HepG2 (cell line): Measurements from ENCODE around the gene DSTN. TPM values are rescaled to one million over a fixed set of nuclear protein-coding genes. Genes with fewer than 3 reads are reported as not detected.

Source experiments
- ATF3 ChIP-seq: sonication (generic); formaldehyde crosslinking; IDR thresholded peaks from 2 replicates; pipeline ENCODE4 v1.4.0; 2020; ENCODE audit warnings: missing genetic modification reagents
- CAMTA2 ChIP-seq: sonication (generic); formaldehyde crosslinking; IDR thresholded peaks from 2 replicates; pipeline ENCODE4 v1.4.0; 2020; ENCODE audit warnings: mild to moderate bottlenecking, missing genetic modification reagents, borderline replicate concordance
- DRAP1 ChIP-seq: IDR thresholded peaks from 2 replicates; pipeline ENCODE4 v1.6.1; 2016; ENCODE audit warnings: missing genetic modification reagents, missing compliant biosample characterization
- MXD3 ChIP-seq: IDR thresholded peaks from 2 replicates; pipeline ENCODE4 v1.6.1; 2016; ENCODE audit warnings: mild to moderate bottlenecking, missing biosample characterization, missing genetic modification reagents
- MYC ChIP-seq: sonication (generic); formaldehyde crosslinking; IDR thresholded peaks from 2 replicates; pipeline ENCODE4 v1.9.0; 2021; ENCODE audit warnings: missing genetic modification reagents, borderline replicate concordance
- POLR2A ChIP-seq, 2 experiments: IDR thresholded peaks; 2 replicates each; pipeline ENCODE4 v1.6.1; 2011; ENCODE audit warnings: low read depth in 2 of 2, low read length in 2 of 2, mild to moderate bottlenecking in 1 of 2, moderate library complexity in 1 of 2; ENCODE audit not compliant: insufficient read depth in 1 of 2
- SIN3B ChIP-seq: fragments of 150-350 bp; IDR thresholded peaks from 2 replicates; pipeline ENCODE4 v1.6.1; 2014; ENCODE audit warnings: low read length
- TBP ChIP-seq: sonication (generic); formaldehyde crosslinking; IDR thresholded peaks from 2 replicates; pipeline ENCODE4 v1.5.0; 2020; ENCODE audit warnings: missing genetic modification reagents
- XRCC5 ChIP-seq: fragments of 200-400 bp; formaldehyde crosslinking; optimal IDR thresholded peaks from 2 replicates; pipeline ENCODE3; 2017; ENCODE audit warnings: mild to moderate bottlenecking, low read length
- YEATS4 ChIP-seq: sonication (generic); formaldehyde crosslinking; IDR thresholded peaks from 2 replicates; pipeline ENCODE4 v1.4.0; 2020; ENCODE audit warnings: missing genetic modification reagents, borderline replicate concordance
- ZBTB44 ChIP-seq: sonication (generic); formaldehyde crosslinking; IDR thresholded peaks from 2 replicates; pipeline ENCODE4 v1.4.0; 2020; ENCODE audit warnings: missing genetic modification reagents
- ZFY ChIP-seq: sonication (generic); formaldehyde crosslinking; IDR thresholded peaks from 2 replicates; pipeline ENCODE4 v1.4.0; 2020; ENCODE audit warnings: missing genetic modification reagents
- ZHX2 ChIP-seq, 2 experiments: sonication (generic) in 1 of 2; formaldehyde crosslinking in 1 of 2; IDR thresholded peaks; 2 replicates each; pipeline versions ENCODE4 v1.6.1 to v1.9.0; 2014 to 2022; ENCODE audit warnings: antibody characterized with exemption in 1 of 2, borderline replicate concordance in 1 of 2, inconsistent platforms in 1 of 2, low read depth in 1 of 2, missing genetic modification reagents in 1 of 2
- ZMAT3 ChIP-seq: sonication (generic); formaldehyde crosslinking; conservative IDR thresholded peaks from 2 replicates; pipeline ENCODE4 v1.7.0; 2021; ENCODE audit warnings: missing genetic modification reagents
- ZNF574 ChIP-seq: sonication (generic); formaldehyde crosslinking; IDR thresholded peaks from 2 replicates; pipeline ENCODE4 v1.4.0; 2020; ENCODE audit warnings: missing genetic modification reagents
- ZNF740 ChIP-seq: sonication (generic); formaldehyde crosslinking; IDR thresholded peaks from 2 replicates; pipeline ENCODE4 v1.4.0; 2020; ENCODE audit warnings: missing genetic modification reagents
- ZNF841 ChIP-seq: sonication (generic); formaldehyde crosslinking; IDR thresholded peaks from 2 replicates; pipeline ENCODE4 v1.8.1; 2023; ENCODE audit warnings: missing genetic modification reagents, borderline replicate concordance
- ZSCAN22 ChIP-seq: sonication (generic); formaldehyde crosslinking; IDR thresholded peaks from 2 replicates; pipeline ENCODE4 v1.4.0; 2020; ENCODE audit warnings: mild to moderate bottlenecking, missing genetic modification reagents
- polyA plus RNA-seq, 8 experiments: library from polyadenylated mRNA; depleted of rRNA in 3 of 8; stranded (reverse) in 7 of 8; unstranded in 1 of 8; fragments of >200 nt; fragmentation: Illumina TruSeq in 4 of 8; extraction: Trizol in 4 of 8; gene quantifications; 2 replicates each; pipeline versions ENCODE4 v1.2.1 to v1.2.3, GENCODE V29; 2011 to 2016; ENCODE audit warnings: low read depth in 4 of 8, missing spikeins in 1 of 8, mixed read lengths in 1 of 8; ENCODE audit not compliant: insufficient read depth in 1 of 8
- total RNA-seq, 5 experiments: library from RNA; depleted of rRNA; stranded (reverse); fragments of >200 nt; fragmentation: Illumina TruSeq; extraction: Trizol; gene quantifications; 2 replicates each; pipeline ENCODE4 v1.2.3, GENCODE V29; 2016; ENCODE audit warnings: low read depth in 1 of 5

DSTN gene
- total and polyA plus RNA-seq, 2 of the 13 experiments (the other 11 are each of a cell fraction or from before 2014, with no cell fraction given) = 27.6 to 106 TPM

GRCh38 chr20:17617212-17617867 is 47.5 kb downstream of the DSTN start (continued):
- TF ChIP-seq ZBTB44 (CRISPR knock-in tag) = no peak
- TF ChIP-seq ZMAT3 (CRISPR knock-in tag) = no peak
- no peak for TF ChIP-seq ZHX2 (IDR thresholded peaks at IDR 0.05; ENCODE audit: low read depth)
- no peak for TF ChIP-seq ZHX2 (CRISPR knock-in tag; IDR thresholded peaks at IDR 0.05; ENCODE audit: borderline replicate concordance)
- TF ChIP-seq MXD3 (CRISPR knock-in tag) = no peak
- TF ChIP-seq ZFY (CRISPR knock-in tag) = peak; percentile 19; the same call in 1 of the 2 replicates
- no peak for TF ChIP-seq ATF3 (CRISPR knock-in tag)
- no peak for TF ChIP-seq TBP (CRISPR knock-in tag)
- no peak for TF ChIP-seq CAMTA2 (CRISPR knock-in tag)
- peak; percentile 9 for TF ChIP-seq XRCC5
- TF ChIP-seq POLR2A (IDR thresholded peaks at IDR 0.05; ENCODE audit: insufficient read depth in 1 of 2, low read depth in 2 of 2, low read length in 2 of 2) = no peak
- no peak for TF ChIP-seq MYC (CRISPR knock-in tag)
- no peak for TF ChIP-seq ZNF841 (CRISPR knock-in tag)
- no peak for TF ChIP-seq SIN3B
- no peak for TF ChIP-seq DRAP1
- TF ChIP-seq ZSCAN22 (CRISPR knock-in tag) = no peak
- TF ChIP-seq ZNF574 (CRISPR knock-in tag) = 0 out of 2 replicates have a peak, but pooled peaks have one; percentile 27
- TF ChIP-seq YEATS4 (CRISPR knock-in tag) = no peak
- peak; percentile 39; the same call in 1 of the 2 replicates for TF ChIP-seq ZNF740 (CRISPR knock-in tag)
